GM12892 (cell line): ENCODE measurements around the gene PDE10A.

Source experiments
- POLR2A ChIP-seq: IDR thresholded peaks from 2 replicates; pipeline ENCODE4 v1.6.1; 2011; ENCODE audit warnings: low read depth, low read length, control low read depth
- POLR2AphosphoS5 ChIP-seq: IDR thresholded peaks from 2 replicates; pipeline ENCODE4 v1.6.1; 2011; ENCODE audit warnings: low read depth, low read length, control low read depth
- TAF1 ChIP-seq: IDR thresholded peaks from 2 replicates; pipeline ENCODE4 v1.6.1; 2011; ENCODE audit warnings: low read depth, mild to moderate bottlenecking, control low read depth, low read length, borderline replicate concordance

DNA sequence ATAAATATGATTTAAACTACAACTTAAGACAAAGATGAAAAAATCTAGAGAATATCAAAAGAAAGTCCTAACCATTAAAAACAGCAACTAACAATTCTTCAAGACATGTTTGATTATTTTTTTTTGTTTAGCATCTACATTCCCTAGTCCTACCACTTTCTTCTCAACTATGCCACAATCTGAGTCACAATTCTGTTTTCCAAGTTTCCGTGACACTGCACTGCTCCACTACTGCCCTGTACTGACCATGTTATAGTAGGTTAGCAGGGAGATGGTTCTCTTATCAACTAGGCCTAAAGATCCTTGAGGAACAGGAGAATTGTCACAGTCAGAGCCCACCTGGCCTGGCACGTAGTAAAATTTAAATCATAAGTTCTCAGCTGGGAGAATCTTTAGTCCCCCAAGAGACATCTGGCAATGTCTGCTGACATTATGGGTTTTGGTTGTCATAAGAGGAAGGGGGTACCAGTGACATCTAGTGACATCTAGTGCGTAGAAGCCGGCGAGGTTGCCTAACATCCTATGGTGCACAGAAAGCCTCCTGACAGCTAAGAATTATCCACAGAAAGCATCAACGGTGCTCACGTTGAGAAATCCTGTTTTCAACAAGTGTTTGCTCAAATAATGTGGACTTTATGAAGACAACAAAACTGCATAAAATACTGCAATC is 100.5 kb downstream of the PDE10A start:
- TF ChIP-seq POLR2A (no peak), POLR2AphosphoS5 (no peak), TAF1 (no peak)
